ENCODE data around the gene ZNF254. TPM values are rescaled to one million over a fixed set of nuclear protein-coding genes. Genes with fewer than 3 reads are reported as not detected.

ZNF254 gene
- total RNA-seq, 4 donors from 2014 or later = 2.8 to 5.6 (median 4.1) TPM

DNA sequence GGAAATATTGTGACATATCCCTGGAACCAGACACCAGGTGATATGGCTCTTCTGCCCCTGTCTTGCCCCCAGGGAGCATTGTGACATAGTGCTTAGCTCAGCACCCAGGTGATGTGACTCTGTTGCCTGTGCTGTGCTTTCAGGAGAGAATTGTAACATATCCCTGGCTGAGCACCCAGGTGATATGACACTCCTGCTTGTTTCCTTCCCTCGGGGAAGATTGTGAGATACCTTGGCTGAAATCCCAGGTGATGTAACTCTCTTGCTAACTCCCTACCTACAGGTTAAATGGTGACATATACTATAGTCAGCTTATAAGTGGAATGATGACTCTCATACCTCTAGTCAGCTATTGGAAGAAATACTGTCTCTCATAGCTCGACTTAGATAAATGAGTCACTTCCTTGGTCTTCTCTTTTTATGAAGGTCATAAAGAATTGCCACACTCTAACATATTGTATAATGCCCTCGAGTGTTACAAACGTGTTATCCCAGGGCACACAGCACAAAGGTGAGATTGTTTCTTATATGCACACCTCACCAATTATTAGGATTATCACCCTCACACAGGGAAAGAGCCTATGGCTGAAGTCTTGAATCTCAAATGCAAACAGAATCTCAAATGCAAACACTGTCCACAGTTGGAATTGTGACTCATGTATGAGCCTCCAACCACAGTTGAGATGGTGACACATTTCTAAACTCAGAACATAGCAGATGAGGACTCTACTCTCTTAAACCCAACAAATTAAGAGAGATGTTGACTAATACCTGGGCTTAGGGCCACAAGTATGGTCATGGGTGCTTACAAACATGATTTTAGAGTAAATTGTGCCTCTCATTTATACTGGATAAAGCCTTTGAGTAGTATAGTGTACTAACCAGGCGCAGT is 32.7 kb upstream of the ZNF254 start:
- no peak for TF ChIP-seq POLR2A (IDR thresholded peaks at IDR 0.05)
- TF ChIP-seq, protein P1, sequence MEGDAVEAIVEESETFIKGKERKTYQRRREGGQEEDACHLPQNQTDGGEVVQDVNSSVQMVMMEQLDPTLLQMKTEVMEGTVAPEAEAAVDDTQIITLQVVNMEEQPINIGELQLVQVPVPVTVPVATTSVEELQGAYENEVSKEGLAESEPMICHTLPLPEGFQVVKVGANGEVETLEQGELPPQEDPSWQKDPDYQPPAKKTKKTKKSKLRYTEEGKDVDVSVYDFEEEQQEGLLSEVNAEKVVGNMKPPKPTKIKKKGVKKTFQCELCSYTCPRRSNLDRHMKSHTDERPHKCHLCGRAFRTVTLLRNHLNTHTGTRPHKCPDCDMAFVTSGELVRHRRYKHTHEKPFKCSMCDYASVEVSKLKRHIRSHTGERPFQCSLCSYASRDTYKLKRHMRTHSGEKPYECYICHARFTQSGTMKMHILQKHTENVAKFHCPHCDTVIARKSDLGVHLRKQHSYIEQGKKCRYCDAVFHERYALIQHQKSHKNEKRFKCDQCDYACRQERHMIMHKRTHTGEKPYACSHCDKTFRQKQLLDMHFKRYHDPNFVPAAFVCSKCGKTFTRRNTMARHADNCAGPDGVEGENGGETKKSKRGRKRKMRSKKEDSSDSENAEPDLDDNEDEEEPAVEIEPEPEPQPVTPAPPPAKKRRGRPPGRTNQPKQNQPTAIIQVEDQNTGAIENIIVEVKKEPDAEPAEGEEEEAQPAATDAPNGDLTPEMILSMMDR (IDR thresholded peaks at IDR 0.05 in 4 of 5, conservative IDR thresholded peaks at IDR 0.05 in 1 of 5) = no peak
- Histone ChIP-seq H3K4me1 (no peaks in the 10 kb centered on the region), H3K4me3 (no peak overlapping the region), H3K9me3 (no peaks in the 10 kb centered on the region), H3K27me3 (no peaks in the 10 kb centered on the region), H3K27ac (peak overlapping the region in 1 of 4 donors; percentile 4), H3K36me3 (peaks cover 0 to 54% of the 10 kb centered on the region in 2 donors)
- ATAC-seq = peak in 1 of 2 donors; percentile 53
- DNase-seq = peak in 1 of 2 donors; percentile 44
- intact Hi-C loops (cut with DNase I; ENCODE audit: low total_unique reads) (no loop called here), in situ Hi-C loops (cut with MboI; ENCODE audit: low sequenced_read_pairs in 4 of 4) (no loop called here)

DNA sequence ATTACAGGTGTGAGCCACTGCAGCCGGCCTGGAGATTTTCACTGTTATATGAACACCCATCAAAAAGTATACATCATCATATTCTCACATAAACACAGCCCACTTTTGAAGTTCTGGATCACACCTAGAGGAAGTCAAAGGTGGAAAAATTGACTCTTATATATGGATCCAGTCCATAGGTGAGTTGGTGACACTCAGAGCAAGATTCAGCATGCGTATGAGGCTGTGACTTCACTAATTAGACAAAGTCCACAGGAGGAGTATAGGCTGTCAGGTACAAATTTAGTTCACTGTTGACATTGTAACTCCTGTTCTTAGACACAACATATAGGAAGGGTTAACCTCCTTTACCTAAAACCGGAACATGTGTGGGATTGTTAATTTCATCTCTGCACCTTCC is 31.4 kb upstream of the ZNF254 start:
- H3K27me3 ChIP-seq = no peaks in the 10 kb centered on the region
- intact Hi-C loops (cut with DNase I; ENCODE audit: low total_unique reads) = no loop called here
- DNase-seq (no peak), ATAC-seq (no peak)
- no peaks in the 10 kb centered on the region for H3K4me1 ChIP-seq
- in situ Hi-C loops (cut with MboI; ENCODE audit: low sequenced_read_pairs in 4 of 4) = no loop called here
- no peaks in the 10 kb centered on the region for H3K9me3 ChIP-seq
- no peak overlapping the region for H3K27ac ChIP-seq
- no peak overlapping the region for H3K4me3 ChIP-seq
- peaks cover 0 to 41% of the 10 kb centered on the region in 2 donors for H3K36me3 ChIP-seq
- TF ChIP-seq POLR2A (IDR thresholded peaks at IDR 0.05) = no peak
- TF ChIP-seq, protein P1 (IDR thresholded peaks at IDR 0.05 in 4 of 5, conservative IDR thresholded peaks at IDR 0.05 in 1 of 5) = no peak

DNA sequence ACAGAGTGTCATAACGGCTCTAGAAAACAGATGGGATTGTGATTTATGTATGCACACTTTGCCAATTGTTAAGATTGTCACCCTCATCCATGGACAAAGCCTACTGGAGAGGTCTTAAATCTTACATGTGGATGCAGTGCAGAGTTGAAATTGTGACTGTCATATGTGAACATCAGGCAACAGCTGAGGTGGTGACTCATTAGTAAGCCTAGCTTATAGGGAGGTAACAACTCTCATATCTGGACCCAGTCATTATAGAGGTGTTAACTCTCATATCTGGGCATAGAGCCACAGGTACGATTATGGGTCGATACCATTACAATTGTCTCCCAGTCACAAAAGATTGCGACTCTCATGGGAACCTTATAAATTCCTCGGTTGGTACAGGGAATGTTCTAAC is 29.8 kb upstream of the ZNF254 start:
- Histone ChIP-seq H3K9me3 (no peaks in the 10 kb centered on the region), H3K27me3 (no peaks in the 10 kb centered on the region), H3K27ac (no peak overlapping the region), H3K4me1 (no peaks in the 10 kb centered on the region), H3K4me3 (no peak overlapping the region), H3K36me3 (peaks cover 0 to 25% of the 10 kb centered on the region in 2 donors)
- in situ Hi-C loops (cut with MboI; ENCODE audit: low sequenced_read_pairs in 4 of 4) = no loop called here
- DNase-seq (no peak), ATAC-seq (no peak)
- intact Hi-C loops (cut with DNase I; ENCODE audit: low total_unique reads) = no loop called here
- TF ChIP-seq, protein P1 (IDR thresholded peaks at IDR 0.05 in 4 of 5, conservative IDR thresholded peaks at IDR 0.05 in 1 of 5) = no peak
- no peak for TF ChIP-seq POLR2A (IDR thresholded peaks at IDR 0.05)

GRCh38 chr19:24059563-24060295 is 27.3 kb upstream of the ZNF254 start:
- no peaks in the 10 kb centered on the region for H3K4me1 ChIP-seq
- intact Hi-C loops (cut with DNase I; ENCODE audit: low total_unique reads) (no loop called here), in situ Hi-C loops (cut with MboI; ENCODE audit: low sequenced_read_pairs in 4 of 4) (no loop called here)
- DNase-seq (peak in 1 of 2 donors; percentile 50), ATAC-seq (peak in 1 of 2 donors; percentile 26)
- no peak overlapping the region for H3K4me3 ChIP-seq
- H3K9me3 ChIP-seq = no peaks in the 10 kb centered on the region
- TF ChIP-seq POLR2A (IDR thresholded peaks at IDR 0.05) = no peak
- TF ChIP-seq, protein P1 (IDR thresholded peaks at IDR 0.05 in 4 of 5, conservative IDR thresholded peaks at IDR 0.05 in 1 of 5) = no peak
- no peaks in the 10 kb centered on the region for H3K27me3 ChIP-seq
- H3K27ac ChIP-seq = peak overlapping the region in 2 of 4 donors; percentile 24 to 27
- peaks cover 0 to 4% of the 10 kb centered on the region in 2 donors for H3K36me3 ChIP-seq
